T-helper 2 cell treated with Interferon-gamma antibody and Interleukin-4, amounts not matched to agents 5 μg/mL and 100 μg/mL, for 36 hours (primary cell): ENCODE measurements around the gene HYPK.

Experiments
- DNase-seq: peaks from one replicate; pipeline ENCODE4 v3.0.0; 2021; ENCODE audit warnings: low spot score
- H3K27ac Mint-ChIP-seq: one replicate; pipeline ENCODE4 v1.8.0; 2021; ENCODE audit warnings: mild to moderate bottlenecking, mixed read lengths
- H3K27me3 Mint-ChIP-seq: one replicate; pipeline ENCODE4 v1.8.0; 2021; ENCODE audit warnings: low read depth, mixed read lengths
- H3K36me3 Mint-ChIP-seq: one replicate; pipeline ENCODE4 v1.8.0; 2021; ENCODE audit warnings: low read depth, mixed read lengths
- H3K4me1 Mint-ChIP-seq: one replicate; pipeline ENCODE4 v1.8.0; 2021; ENCODE audit warnings: low read depth, mixed read lengths
- H3K4me3 Mint-ChIP-seq: one replicate; pipeline ENCODE4 v1.8.0; 2022; ENCODE audit warnings: mild to moderate bottlenecking, moderate library complexity, mixed read lengths
- H3K9me3 Mint-ChIP-seq: one replicate; pipeline ENCODE4 v1.8.0; 2021; ENCODE audit warnings: mixed read lengths

The HYPK gene

DNA sequence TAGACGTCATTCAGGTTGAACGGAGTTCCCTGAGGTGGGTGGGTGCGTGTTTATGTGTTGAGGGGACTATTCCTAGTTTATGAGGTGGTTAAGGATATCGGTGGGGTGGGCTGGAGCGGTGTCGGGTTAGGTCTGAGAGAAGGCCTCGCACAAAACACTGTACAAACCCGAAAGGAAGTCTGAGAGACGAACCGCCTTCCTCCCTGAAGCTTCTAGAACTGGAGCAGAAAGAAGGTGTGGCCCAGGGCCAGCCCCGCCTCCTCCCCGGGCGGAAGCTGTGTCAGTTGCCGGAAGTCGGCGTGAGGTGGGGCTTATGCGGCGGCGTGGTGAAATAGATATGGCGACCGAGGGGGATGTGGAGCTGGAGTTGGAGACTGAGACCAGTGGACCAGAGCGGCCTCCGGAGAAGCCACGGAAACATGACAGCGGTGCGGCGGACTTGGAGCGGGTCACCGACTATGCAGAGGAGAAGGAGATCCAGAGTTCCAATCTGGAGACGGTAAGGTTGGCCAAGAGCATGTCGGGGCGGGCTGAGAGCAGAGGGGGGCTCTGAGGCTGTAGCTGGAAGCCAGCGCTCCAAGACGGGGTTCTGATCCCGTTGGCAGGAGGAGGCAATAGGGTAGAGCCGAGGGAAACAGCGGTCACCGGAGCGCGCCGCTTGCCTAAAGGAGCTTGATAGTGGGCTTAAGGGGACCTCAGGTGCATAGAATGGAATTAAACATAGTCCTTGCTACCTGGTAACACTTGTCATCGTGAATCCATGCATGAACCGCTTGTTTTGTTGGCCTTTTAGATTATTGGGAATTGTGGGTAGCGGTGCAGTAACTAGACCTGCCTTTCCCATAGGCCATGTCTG, at the start of gene HYPK:
Gene HYPK (plus strand): TSS at position 314 of the 856 bp plus-strand sequence. CDS start 24 bp downstream, at position 338.
- no peaks in the 10 kb centered on the region for H3K27me3 Mint-ChIP-seq
- H3K9me3 Mint-ChIP-seq, result no peaks in the 10 kb centered on the region
- peaks cover 26% of the 10 kb centered on the region for H3K4me1 Mint-ChIP-seq
- peak; percentile 87 for DNase-seq
- peaks cover 63% of the 10 kb centered on the region for H3K36me3 Mint-ChIP-seq
- peak within 1 kb of the TSS; percentile 98 for H3K4me3 Mint-ChIP-seq
- peak within 1 kb of the TSS; percentile 98 for H3K27ac Mint-ChIP-seq

DNA sequence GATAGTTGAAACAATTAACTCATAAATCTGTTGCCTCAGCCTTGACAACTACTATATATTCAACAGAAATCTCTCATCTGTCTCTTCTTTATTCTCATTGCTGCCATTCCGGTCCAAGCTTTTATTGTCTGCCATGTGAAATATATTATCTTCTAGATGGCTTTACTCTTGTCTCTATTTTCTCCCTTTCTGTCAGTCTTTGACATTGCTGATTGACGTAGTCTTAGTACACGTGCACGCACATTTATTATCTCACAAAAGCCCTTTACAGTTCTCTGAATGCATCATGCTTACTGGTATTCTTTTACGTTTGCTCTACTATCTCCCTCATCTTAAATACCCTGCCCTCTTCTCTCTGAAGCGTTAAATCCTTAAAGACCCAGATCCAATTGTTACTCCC, 48.5 kb upstream of the HYPK start:
- Mint-ChIP-seq H3K4me3 (peak overlapping the region; percentile 31), H3K36me3 (peaks cover 62% of the 10 kb centered on the region), H3K27ac (peak overlapping the region; percentile 49), H3K4me1 (peaks cover 31% of the 10 kb centered on the region), H3K27me3 (no peaks in the 10 kb centered on the region), H3K9me3 (no peaks in the 10 kb centered on the region)
- no peak for DNase-seq

- peaks cover 59% of the 10 kb centered on the region for H3K36me3 Mint-ChIP-seq
- no peaks in the 10 kb centered on the region for H3K27me3 Mint-ChIP-seq
- H3K4me1 Mint-ChIP-seq, result no peaks in the 10 kb centered on the region
- H3K4me3 Mint-ChIP-seq, result no peak overlapping the region
- DNase-seq, result no peak
- H3K27ac Mint-ChIP-seq, result no peak overlapping the region
- no peaks in the 10 kb centered on the region for H3K9me3 Mint-ChIP-seq
Observed at GRCh38 chr15:43762824-43763223, 37.6 kb upstream of the HYPK start.

GRCh38 chr15:43763819-43764446, 36.5 kb upstream of the HYPK start:
- H3K27ac Mint-ChIP-seq, result no peak overlapping the region
- peaks cover 65% of the 10 kb centered on the region for H3K36me3 Mint-ChIP-seq
- no peaks in the 10 kb centered on the region for H3K9me3 Mint-ChIP-seq
- no peaks in the 10 kb centered on the region for H3K27me3 Mint-ChIP-seq
- no peak for DNase-seq
- H3K4me3 Mint-ChIP-seq, result no peak overlapping the region
- no peaks in the 10 kb centered on the region for H3K4me1 Mint-ChIP-seq

GRCh38 chr15:43769584-43770228, 30.7 kb upstream of the HYPK start:
- Mint-ChIP-seq H3K36me3 (peaks cover 72% of the 10 kb centered on the region), H3K9me3 (no peaks in the 10 kb centered on the region), H3K27me3 (no peaks in the 10 kb centered on the region), H3K27ac (peak overlapping the region; percentile 41), H3K4me3 (no peak overlapping the region), H3K4me1 (peaks cover 1% of the 10 kb centered on the region)
- DNase-seq, result no peak

- peaks cover 54% of the 10 kb centered on the region for H3K36me3 Mint-ChIP-seq
- H3K27me3 Mint-ChIP-seq, result no peaks in the 10 kb centered on the region
- peaks cover 7% of the 10 kb centered on the region for H3K4me1 Mint-ChIP-seq
- H3K4me3 Mint-ChIP-seq, result no peak overlapping the region
- DNase-seq, result no peak
- H3K9me3 Mint-ChIP-seq, result no peaks in the 10 kb centered on the region
- H3K27ac Mint-ChIP-seq, result no peak overlapping the region
Observed at GRCh38 chr15:43771816-43772215, 28.6 kb upstream of the HYPK start.

GRCh38 chr15:43772624-43773023, 27.8 kb upstream of the HYPK start:
- Mint-ChIP-seq H3K27me3 (no peaks in the 10 kb centered on the region), H3K4me3 (no peak overlapping the region), H3K4me1 (peaks cover 11% of the 10 kb centered on the region), H3K27ac (no peak overlapping the region), H3K9me3 (no peaks in the 10 kb centered on the region), H3K36me3 (peaks cover 53% of the 10 kb centered on the region)
- no peak for DNase-seq

DNA sequence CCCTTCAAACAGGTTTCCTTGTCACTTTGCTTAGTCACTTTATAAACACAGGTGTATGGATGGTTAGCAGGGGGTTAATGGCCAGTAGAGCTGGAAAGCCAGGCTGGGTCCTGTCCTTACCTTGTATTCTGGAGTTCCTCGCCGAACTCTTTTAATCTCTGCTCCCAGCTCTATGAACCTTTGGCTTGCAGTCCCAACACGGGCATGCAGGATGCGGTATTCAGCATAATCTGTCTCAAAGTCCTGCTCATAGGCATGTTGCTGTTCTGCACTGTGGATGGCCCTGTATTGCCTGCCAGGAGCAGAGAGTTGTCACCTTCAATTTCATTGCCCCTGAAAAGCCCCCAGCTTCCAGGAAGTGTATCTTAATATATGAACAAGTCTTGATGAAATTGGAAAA, 26.3 kb upstream of the HYPK start:
- no peaks in the 10 kb centered on the region for H3K9me3 Mint-ChIP-seq
- peaks cover 4% of the 10 kb centered on the region for H3K27me3 Mint-ChIP-seq
- H3K4me1 Mint-ChIP-seq, result peaks cover 15% of the 10 kb centered on the region
- H3K27ac Mint-ChIP-seq, result no peak overlapping the region
- H3K36me3 Mint-ChIP-seq, result peaks cover 39% of the 10 kb centered on the region
- DNase-seq, result no peak
- no peak overlapping the region for H3K4me3 Mint-ChIP-seq

DNA sequence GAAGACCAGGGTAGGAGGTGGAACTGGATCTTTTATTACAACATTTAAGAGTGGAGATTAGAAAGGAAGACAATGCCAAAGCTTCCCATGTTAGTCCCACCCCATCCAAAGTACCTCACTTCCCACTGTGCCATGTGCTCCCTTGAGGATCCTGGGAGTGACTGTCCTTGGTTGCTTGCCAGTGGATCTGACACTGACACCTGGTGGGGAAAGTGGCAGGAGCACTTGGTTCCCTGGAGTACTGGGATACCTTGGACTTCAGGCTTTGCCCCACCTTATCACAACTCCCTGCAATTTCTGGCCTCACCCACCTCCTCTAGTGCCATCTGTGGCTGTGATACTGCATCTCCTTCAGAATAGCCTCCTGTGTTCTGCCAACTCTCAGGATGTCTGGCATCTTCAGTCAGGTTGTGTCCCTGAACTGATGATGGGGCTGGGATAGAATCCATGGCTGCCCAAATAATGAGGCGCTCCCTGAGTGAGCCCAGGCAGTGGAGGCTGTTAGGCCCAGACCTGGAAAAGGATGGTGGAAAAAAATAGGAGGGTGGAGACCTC, 24.9 kb upstream of the HYPK start:
- no peaks in the 10 kb centered on the region for H3K9me3 Mint-ChIP-seq
- no peak overlapping the region for H3K4me3 Mint-ChIP-seq
- DNase-seq, result no peak
- H3K4me1 Mint-ChIP-seq, result peaks cover 15% of the 10 kb centered on the region
- H3K27ac Mint-ChIP-seq, result peak overlapping the region; percentile 42
- H3K27me3 Mint-ChIP-seq, result peaks cover 9% of the 10 kb centered on the region
- peaks cover 25% of the 10 kb centered on the region for H3K36me3 Mint-ChIP-seq

GRCh38 chr15:43776101-43776717, 24.2 kb upstream of the HYPK start:
- peaks cover 15% of the 10 kb centered on the region for H3K4me1 Mint-ChIP-seq
- peaks cover 20% of the 10 kb centered on the region for H3K36me3 Mint-ChIP-seq
- H3K4me3 Mint-ChIP-seq, result peak overlapping the region; percentile 93
- peaks cover 11% of the 10 kb centered on the region for H3K27me3 Mint-ChIP-seq
- H3K9me3 Mint-ChIP-seq, result no peaks in the 10 kb centered on the region
- H3K27ac Mint-ChIP-seq, result no peak overlapping the region
- no peak for DNase-seq

DNA sequence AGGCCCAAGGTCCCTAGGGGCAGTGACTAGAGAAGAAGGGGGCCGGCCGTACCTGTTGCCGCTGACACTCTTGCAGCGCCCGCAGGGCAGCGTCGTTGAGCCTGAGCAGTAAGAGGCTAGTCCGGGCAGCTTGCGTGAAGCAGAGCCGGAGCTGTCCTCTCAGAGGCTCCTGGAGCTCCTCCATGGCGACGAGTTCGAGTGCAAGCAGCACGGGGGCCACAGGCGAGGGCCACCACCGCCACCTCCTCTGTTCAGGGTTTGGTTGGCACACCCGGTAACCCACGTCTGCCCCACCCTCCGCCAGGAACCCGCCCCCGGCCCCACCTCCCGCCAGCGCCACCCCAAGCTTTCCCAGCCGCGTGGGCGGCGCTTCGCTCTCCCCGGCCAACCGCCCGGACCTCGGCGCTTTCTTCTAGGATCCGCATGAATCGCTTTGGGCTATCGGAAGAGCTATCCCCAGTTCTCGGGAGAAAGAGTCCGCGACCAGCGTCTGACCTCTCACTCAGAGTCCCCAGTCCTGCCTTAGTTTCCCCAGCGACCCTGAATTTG, 23.6 kb upstream of the HYPK start, which contains the start of gene ELL3:
Gene ELL3 (minus strand): TSS at position 249 of the 549 bp plus-strand sequence. CDS start 65 bp downstream, at position 184.
- Mint-ChIP-seq H3K9me3 (no peaks in the 10 kb centered on the region), H3K4me3 (peak within 1 kb of the TSS; percentile 93), H3K27ac (peak within 1 kb of the TSS; percentile 91)

DNA sequence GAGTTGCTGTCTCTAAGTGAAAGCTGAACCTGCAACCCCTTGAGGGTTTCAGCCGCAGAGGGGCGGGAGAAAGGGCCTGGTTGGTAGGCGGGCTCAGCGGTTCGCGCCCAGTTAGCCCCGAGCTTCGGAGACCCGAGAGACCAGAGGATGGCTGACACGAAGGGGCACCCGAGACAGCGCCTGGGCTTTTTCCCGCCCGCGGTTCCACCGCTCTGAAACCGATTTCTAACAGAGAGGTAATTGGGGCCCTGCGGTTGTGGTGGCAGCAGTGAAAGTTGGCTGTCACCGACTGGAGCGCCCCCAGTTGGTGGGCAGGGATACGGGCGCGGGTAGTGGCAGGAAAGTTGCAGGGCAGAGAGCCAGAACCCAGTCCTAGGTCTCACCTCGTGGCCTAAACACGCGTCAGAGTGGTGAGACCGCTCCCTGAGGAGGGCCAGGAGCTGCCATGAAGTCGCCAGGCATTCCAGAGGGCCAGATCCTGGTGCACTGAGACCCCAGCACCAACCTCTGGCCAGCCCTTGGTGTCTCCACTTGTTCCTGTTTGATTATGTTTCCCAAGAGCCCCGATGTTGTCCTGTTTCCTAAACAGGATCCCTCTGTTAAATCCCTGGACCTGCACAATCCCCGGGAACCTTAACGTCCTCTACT, 23.0 kb upstream of the HYPK start:
- Mint-ChIP-seq H3K9me3 (no peaks in the 10 kb centered on the region), H3K4me1 (peaks cover 15% of the 10 kb centered on the region), H3K27ac (peak overlapping the region; percentile 91), H3K36me3 (peaks cover 9% of the 10 kb centered on the region), H3K27me3 (peaks cover 15% of the 10 kb centered on the region), H3K4me3 (peak overlapping the region; percentile 93)
- peak; percentile 87 for DNase-seq

More for the DNA sequence above, 23.6 kb upstream of the HYPK start, which contains the start of gene ELL3:
- H3K27me3 Mint-ChIP-seq, result peaks cover 11% of the 10 kb centered on the region
- peak; percentile 67 for DNase-seq
- peaks cover 15% of the 10 kb centered on the region for H3K4me1 Mint-ChIP-seq
- H3K36me3 Mint-ChIP-seq, result peaks cover 15% of the 10 kb centered on the region

- no peak for DNase-seq
- Mint-ChIP-seq H3K4me3 (peak overlapping the region; percentile 33), H3K4me1 (peaks cover 15% of the 10 kb centered on the region), H3K9me3 (no peaks in the 10 kb centered on the region), H3K36me3 (peaks cover 3% of the 10 kb centered on the region), H3K27me3 (peaks cover 15% of the 10 kb centered on the region), H3K27ac (no peak overlapping the region)
Observed at GRCh38 chr15:43779016-43779415, 21.4 kb upstream of the HYPK start.
